BLaER1 treated with 17β-estradiol and CSF1 and Interleukin-3, amounts not matched to agents 10 nM and 100 nM (cell line): ENCODE data around the gene PCNX2.

Experiments used
- H3K27ac ChIP-seq, 11 experiments: shearing (Covaris generic); formaldehyde crosslinking; 2 replicates each; pipeline ENCODE4 v1.8.1; 2022
- H3K27me3 ChIP-seq, 11 experiments: shearing (Covaris generic); formaldehyde crosslinking; 2 replicates each; pipeline ENCODE4 v1.8.1; 2022
- H3K36me3 ChIP-seq, 11 experiments: shearing (Covaris generic); formaldehyde crosslinking; 2 replicates each; pipeline ENCODE4 v1.8.1; 2022
- H3K4me1 ChIP-seq, 10 experiments: shearing (Covaris generic); formaldehyde crosslinking; 2 replicates each; pipeline ENCODE4 v1.8.1; 2022
- H3K4me2 ChIP-seq, 11 experiments: shearing (Covaris generic); formaldehyde crosslinking; 2 replicates each; pipeline ENCODE4 v1.8.1; 2022
- H3K4me3 ChIP-seq, 10 experiments: shearing (Covaris generic); formaldehyde crosslinking; 2 replicates each; pipeline ENCODE4 v1.8.1; 2022
- H3K9ac ChIP-seq, 11 experiments: shearing (Covaris generic); formaldehyde crosslinking; 2 replicates each; pipeline ENCODE4 v1.8.1; 2022
- H3K9me3 ChIP-seq, 11 experiments: shearing (Covaris generic); formaldehyde crosslinking; replicated peaks in 1 of 11; 2 replicates each; pipeline ENCODE4 v1.8.1; 2022
- H4K20me1 ChIP-seq, 11 experiments: shearing (Covaris generic); formaldehyde crosslinking; 2 replicates each; pipeline ENCODE4 v1.8.1; 2022
- Cebpa-rat ChIP-seq, 11 experiments: shearing (Covaris generic); IDR thresholded peaks; 2 replicates each; pipeline ENCODE4 v1.8.1; 2022

The PCNX2 gene

GRCh38 chr1:233336554-233337456, 41.3 kb upstream of the PCNX2 start:
- Histone ChIP-seq H3K9ac (no peak overlapping the region), H4K20me1 (no peaks in the 10 kb centered on the region), H3K9me3 (peaks cover 0 to 3% (median 0%) of the 10 kb centered on the region in 11 experiments; a peak in 2 of 22 replicates), H3K4me1 (peaks cover 0 to 25% (median 3%) of the 10 kb centered on the region in 10 experiments; a peak in 9 of 20 replicates), H3K4me3 (no peak overlapping the region), H3K4me2 (no peak overlapping the region), H3K36me3 (no peaks in the 10 kb centered on the region), H3K27me3 (no peaks in the 10 kb centered on the region), H3K27ac (no peak overlapping the region)
- no peak for TF ChIP-seq Cebpa-rat (IDR thresholded peaks at IDR 0.05)

GRCh38 chr1:233334092-233334491, 38.6 kb upstream of the PCNX2 start:
- Histone ChIP-seq H3K4me3 (no peak overlapping the region), H3K9me3 (no peaks in the 10 kb centered on the region), H3K4me2 (no peak overlapping the region), H3K9ac (no peak overlapping the region), H4K20me1 (no peaks in the 10 kb centered on the region; a peak in 2 of 22 replicates), H3K4me1 (peaks cover 5 to 34% (median 9%) of the 10 kb centered on the region in 10 experiments), H3K27me3 (peaks cover 0 to 12% (median 5%) of the 10 kb centered on the region in 11 experiments; a peak in 14 of 22 replicates), H3K27ac (no peak overlapping the region), H3K36me3 (no peaks in the 10 kb centered on the region)
- TF ChIP-seq Cebpa-rat (IDR thresholded peaks at IDR 0.05): no peak

- Histone ChIP-seq H3K27me3 (peaks cover 6 to 21% (median 14%) of the 10 kb centered on the region in 11 experiments; a peak in 20 of 22 replicates), H4K20me1 (peaks cover 0 to 6% (median 0%) of the 10 kb centered on the region in 11 experiments; a peak in 5 of 22 replicates), H3K9me3 (no peaks in the 10 kb centered on the region), H3K4me3 (no peak overlapping the region), H3K4me1 (peaks cover 12 to 32% (median 18%) of the 10 kb centered on the region in 10 experiments), H3K4me2 (peak overlapping the region in 2 of 11 experiments; percentile 18 to 35; a peak in 3 of 22 replicates), H3K36me3 (no peaks in the 10 kb centered on the region), H3K27ac (no peak overlapping the region), H3K9ac (no peak overlapping the region)
- no peak for TF ChIP-seq Cebpa-rat (IDR thresholded peaks at IDR 0.05)
Observed at GRCh38 chr1:233333086-233333485, 37.6 kb upstream of the PCNX2 start.

GRCh38 chr1:233331676-233332519, 36.4 kb upstream of the PCNX2 start:
- no peak overlapping the region for H3K9ac ChIP-seq
- H3K4me1 ChIP-seq: peaks cover 12 to 32% (median 22%) of the 10 kb centered on the region in 10 experiments
- H3K36me3 ChIP-seq: no peaks in the 10 kb centered on the region
- H3K27ac ChIP-seq: no peak overlapping the region
- no peak overlapping the region for H3K4me3 ChIP-seq
- peaks cover 6 to 21% (median 14%) of the 10 kb centered on the region in 11 experiments; a peak in 20 of 22 replicates for H3K27me3 ChIP-seq
- peaks cover 0 to 6% (median 0%) of the 10 kb centered on the region in 11 experiments; a peak in 5 of 22 replicates for H4K20me1 ChIP-seq
- H3K4me2 ChIP-seq: no peak overlapping the region; a peak in 2 of 22 replicates
- no peak for TF ChIP-seq Cebpa-rat (IDR thresholded peaks at IDR 0.05)
- no peaks in the 10 kb centered on the region for H3K9me3 ChIP-seq

- Histone ChIP-seq H3K9me3 (no peaks in the 10 kb centered on the region), H3K4me3 (peak overlapping the region; percentile 66 to 79 (median 76)), H3K27ac (peak overlapping the region; percentile 71 to 86 (median 76)), H3K4me1 (peaks cover 12 to 31% (median 22%) of the 10 kb centered on the region in 10 experiments), H3K36me3 (no peaks in the 10 kb centered on the region), H3K4me2 (peak overlapping the region; percentile 88 to 100 (median 100)), H3K9ac (peak overlapping the region; percentile 73 to 91 (median 82)), H3K27me3 (peaks cover 6 to 21% (median 14%) of the 10 kb centered on the region in 11 experiments; a peak in 20 of 22 replicates), H4K20me1 (peaks cover 0 to 6% (median 0%) of the 10 kb centered on the region in 11 experiments; a peak in 5 of 22 replicates)
- TF ChIP-seq Cebpa-rat (IDR thresholded peaks at IDR 0.05): no peak
Observed at GRCh38 chr1:233328142-233328921, 32.8 kb upstream of the PCNX2 start.

- H3K4me2 ChIP-seq: peak within 1 kb of the TSS; percentile 88 to 100 (median 100)
- H4K20me1 ChIP-seq: peaks cover 0 to 6% (median 0%) of the 10 kb centered on the region in 11 experiments; a peak in 5 of 22 replicates
- peak within 1 kb of the TSS; percentile 73 to 91 (median 82) for H3K9ac ChIP-seq
- H3K36me3 ChIP-seq: no peaks in the 10 kb centered on the region
- H3K27me3 ChIP-seq: peaks cover 6 to 21% (median 14%) of the 10 kb centered on the region in 11 experiments; a peak in 20 of 22 replicates
- no peak for TF ChIP-seq Cebpa-rat (IDR thresholded peaks at IDR 0.05)
- peaks cover 12 to 27% (median 22%) of the 10 kb centered on the region in 10 experiments for H3K4me1 ChIP-seq
- no peaks in the 10 kb centered on the region for H3K9me3 ChIP-seq
- H3K27ac ChIP-seq: peak within 1 kb of the TSS; percentile 71 to 86 (median 76)
- H3K4me3 ChIP-seq: peak within 1 kb of the TSS; percentile 66 to 79 (median 76)
Observed at GRCh38 chr1:233327651-233328141, 32.2 kb upstream of the PCNX2 start, which contains the start of gene MAP3K21. Gene MAP3K21, plus strand, starts transcription at chr1:233327724. Its CDS starts 305 bp downstream, at chr1:233328029.

- no peak overlapping the region for H3K9ac ChIP-seq
- TF ChIP-seq Cebpa-rat (IDR thresholded peaks at IDR 0.05): no peak
- H3K36me3 ChIP-seq: no peaks in the 10 kb centered on the region
- peak overlapping the region in 9 of 11 experiments; percentile 23 to 69 (median 46); a peak in 11 of 22 replicates for H3K4me2 ChIP-seq
- no peak overlapping the region for H3K27ac ChIP-seq
- H3K4me1 ChIP-seq: peaks cover 12 to 25% (median 20%) of the 10 kb centered on the region in 10 experiments
- peaks cover 6 to 21% (median 14%) of the 10 kb centered on the region in 11 experiments; a peak in 20 of 22 replicates for H3K27me3 ChIP-seq
- peaks cover 0 to 6% (median 0%) of the 10 kb centered on the region in 11 experiments; a peak in 5 of 22 replicates for H4K20me1 ChIP-seq
- peak overlapping the region in 4 of 10 experiments; percentile 21 to 75 (median 51); a peak in 6 of 20 replicates for H3K4me3 ChIP-seq
- H3K9me3 ChIP-seq: no peaks in the 10 kb centered on the region
Observed at GRCh38 chr1:233326811-233327650, 31.5 kb upstream of the PCNX2 start.
